HEK293T (cell line): ENCODE data around the gene CBY1.

Source experiments
- ARNT ChIP-seq: fragments of 450-650 bp; IDR thresholded peaks from 2 replicates; pipeline ENCODE4 v1.6.1; 2017; ENCODE audit warnings: mild to moderate bottlenecking
- FOXM1 ChIP-seq: fragments of 450-650 bp; IDR thresholded peaks from 2 replicates; pipeline ENCODE4 v1.6.1; 2017; ENCODE audit warnings: mild to moderate bottlenecking, borderline replicate concordance

- TF ChIP-seq FOXM1: no peak
- no peak for TF ChIP-seq ARNT
These were observed 19.4 kb downstream of the CBY1 start for GRCh38 chr22:38675833-38676232.
